GM21447 (cell line): ENCODE data around the gene GLB1L.
A peak's percentile ranks its signal among the peaks of the same experiment; 100 is the strongest.

Source experiments
- ATAC-seq: cut with Tn5 transposase; IDR thresholded peaks from one replicate; pipeline ENCODE4 v1.9.1; 2021; ENCODE audit not compliant: unreplicated experiment

The GLB1L gene

DNA sequence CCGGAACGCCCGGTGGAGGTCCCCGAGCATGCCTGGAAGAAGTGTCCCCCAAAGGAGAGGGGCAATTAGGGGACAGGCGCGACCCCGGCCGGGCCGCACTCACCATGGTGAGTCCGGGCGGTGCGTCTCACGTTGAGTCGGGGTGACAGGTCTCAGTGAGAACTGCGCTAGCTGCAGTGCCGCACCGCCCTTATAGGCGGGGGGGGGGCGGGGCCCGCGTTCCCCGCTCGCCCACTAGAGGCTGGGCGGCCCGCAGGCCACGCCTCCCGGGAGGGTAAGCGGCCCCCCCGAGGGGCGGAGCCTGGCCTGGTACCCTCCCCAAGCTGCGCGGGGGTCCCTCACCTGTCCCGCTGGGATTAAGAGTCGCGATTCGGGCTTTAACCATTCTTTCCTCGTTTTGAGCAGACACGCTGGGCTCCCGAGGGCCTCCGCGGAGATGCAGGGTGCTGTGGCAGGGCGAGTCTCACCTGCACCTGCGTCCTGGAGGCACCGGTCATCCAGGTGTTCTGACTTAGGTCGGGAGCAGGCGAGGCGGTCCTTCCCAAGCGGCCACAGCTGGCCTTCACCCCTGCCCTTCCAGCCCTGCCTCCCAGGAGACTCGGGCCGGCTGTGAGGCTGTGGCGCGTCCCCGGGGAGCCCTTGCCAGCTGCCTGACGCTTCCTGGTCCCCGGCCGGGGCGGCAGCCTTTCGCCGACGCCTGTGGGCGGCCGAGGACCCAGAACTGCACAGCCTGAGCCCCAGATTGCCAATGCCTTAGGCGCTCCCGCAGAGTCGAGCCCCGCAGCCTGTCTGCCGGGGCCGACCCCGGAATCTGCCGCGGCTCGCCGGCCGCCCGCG is 8.7 kb upstream of the GLB1L start, which contains the start of gene TUBA4A:
TSS of gene TUBA4A (minus strand) at position 166 of the 837 bp plus-strand sequence. CDS start at position 106, 60 bp downstream.
- ATAC-seq: peak; percentile 42

DNA sequence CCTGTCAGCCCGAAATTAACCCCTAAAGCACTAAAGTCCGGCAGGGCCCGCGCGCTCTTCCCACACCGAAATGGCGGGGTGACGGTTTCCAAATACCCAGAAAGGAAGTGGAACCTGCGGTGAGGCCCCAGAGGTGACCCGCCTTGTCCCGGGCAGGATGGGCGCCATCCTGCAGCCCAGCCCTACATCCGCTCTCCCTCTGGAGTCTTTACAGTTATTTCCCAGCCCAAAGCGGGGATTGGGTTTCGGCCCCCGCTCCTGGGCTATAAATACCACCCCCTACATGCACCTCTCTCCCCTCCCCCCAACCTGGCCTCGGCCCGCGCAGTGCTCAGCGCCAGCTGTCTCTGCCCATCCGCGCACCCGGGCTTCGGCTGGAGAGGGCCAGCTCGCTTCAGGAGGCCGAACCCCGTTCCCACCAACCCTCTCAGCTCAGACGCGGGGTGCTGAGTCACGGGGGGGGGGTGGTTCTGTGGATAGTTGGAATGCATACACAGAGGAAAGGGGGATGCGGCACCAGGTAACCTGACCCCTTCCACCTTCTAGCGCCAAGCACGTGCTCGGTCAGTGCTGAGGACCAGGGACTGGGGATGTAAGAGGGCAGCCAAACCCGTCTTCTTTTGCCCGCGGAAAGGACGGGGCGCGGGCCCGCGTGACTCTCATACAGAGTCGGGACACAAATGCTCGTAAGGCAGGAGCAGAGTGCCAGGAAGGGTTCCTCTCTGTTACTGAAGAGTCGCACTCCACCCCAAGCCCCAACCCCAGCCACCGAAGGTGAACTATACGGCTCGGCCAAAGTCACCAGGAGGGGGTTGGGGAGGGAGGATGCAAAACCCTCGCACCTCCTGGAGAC is 7.9 kb upstream of the GLB1L start, which contains the start of gene TUBA4B:
TSS of gene TUBA4B (plus strand) at position 344 of the 853 bp plus-strand sequence. CDS start at position 509, 165 bp downstream.
- peak; percentile 1 for ATAC-seq

DNA sequence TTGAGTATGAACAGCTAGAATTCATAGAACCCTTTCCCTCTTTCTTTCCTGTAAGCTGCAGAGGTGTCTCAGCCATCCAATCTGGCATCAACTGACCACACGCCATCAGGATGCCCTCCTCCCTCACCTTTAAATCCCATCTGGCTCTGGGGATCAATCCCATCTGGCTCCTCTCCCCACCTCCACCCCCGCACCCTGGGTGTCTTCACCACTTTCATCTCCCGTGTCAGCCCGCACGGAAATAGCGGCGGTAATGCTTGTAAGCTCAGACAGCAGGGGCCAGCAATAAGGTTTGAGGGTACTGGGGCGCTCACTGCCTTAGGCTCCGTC is 7.3 kb upstream of the GLB1L start:
- no peak for ATAC-seq

DNA sequence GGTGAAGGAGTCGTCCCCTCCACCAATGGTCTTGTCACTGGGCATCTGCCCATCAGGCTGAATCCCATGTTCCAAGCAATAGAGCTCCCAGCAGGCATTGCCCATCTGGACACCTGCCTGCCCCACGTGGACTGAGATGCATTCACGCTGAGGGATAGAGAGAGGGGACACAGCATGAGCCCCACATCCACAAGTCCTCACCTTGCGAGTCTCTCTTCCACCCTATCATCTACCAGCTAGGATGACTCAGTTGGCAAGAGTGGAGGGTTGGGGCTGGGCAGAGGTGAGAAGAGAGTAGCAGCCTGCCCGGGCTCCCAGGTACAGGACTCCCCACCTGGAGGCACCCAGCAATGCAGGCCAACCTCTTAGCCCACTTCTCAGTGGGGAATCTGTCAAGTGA is 6.8 kb upstream of the GLB1L start:
- ATAC-seq: no peak

DNA sequence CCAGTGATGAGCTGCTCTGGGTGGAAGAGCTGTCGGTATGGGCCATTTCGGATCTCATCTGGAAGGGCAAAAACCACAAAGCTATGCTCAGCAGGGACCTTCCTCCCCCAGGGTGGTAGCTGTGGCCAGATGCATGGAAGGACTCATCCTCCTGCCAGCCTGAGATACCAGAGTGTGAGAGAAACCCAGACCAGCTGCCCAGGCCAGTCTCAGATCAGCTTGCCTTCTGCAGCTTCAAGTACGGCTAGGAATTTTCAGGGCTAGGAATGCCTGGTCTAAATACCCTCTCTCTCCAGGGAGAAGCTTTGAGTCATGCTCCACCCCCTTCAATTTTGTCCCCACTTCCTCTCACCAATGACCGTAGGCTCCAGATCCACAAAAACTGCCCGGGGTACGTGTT is 6.4 kb upstream of the GLB1L start:
- ATAC-seq: no peak

DNA sequence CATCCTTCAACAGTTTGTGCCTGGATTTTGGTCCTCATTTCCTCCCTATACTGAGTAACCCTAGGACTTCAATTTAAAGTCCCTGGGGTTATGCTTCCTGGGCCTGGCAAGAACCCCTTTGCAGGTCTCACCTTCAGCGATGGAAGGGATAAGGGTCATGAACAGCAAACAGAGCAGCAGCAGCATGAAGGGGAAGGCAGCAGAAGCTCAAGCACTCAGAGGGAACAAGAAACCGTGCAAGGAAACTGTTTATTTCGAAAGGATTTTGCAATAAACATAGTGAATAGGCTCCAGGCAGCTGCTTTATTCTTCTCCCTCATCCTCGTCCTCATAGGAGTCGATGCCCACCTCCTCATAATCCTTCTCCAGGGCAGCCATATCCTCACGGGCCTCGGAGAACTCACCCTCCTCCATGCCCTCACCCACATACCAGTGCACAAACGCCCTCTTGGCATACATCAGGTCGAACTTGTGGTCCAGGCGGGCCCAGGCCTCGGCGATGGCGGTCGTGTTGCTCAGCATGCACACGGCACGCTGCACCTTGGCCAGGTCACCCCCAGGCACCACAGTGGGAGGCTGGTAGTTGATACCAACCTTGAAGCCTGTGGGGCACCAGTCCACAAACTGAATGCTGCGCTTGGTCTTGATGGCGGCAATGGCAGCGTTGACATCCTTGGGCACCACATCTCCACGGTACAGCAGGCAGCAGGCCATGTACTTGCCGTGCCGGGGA is 5.0 kb upstream of the GLB1L start:
- no peak for ATAC-seq

DNA sequence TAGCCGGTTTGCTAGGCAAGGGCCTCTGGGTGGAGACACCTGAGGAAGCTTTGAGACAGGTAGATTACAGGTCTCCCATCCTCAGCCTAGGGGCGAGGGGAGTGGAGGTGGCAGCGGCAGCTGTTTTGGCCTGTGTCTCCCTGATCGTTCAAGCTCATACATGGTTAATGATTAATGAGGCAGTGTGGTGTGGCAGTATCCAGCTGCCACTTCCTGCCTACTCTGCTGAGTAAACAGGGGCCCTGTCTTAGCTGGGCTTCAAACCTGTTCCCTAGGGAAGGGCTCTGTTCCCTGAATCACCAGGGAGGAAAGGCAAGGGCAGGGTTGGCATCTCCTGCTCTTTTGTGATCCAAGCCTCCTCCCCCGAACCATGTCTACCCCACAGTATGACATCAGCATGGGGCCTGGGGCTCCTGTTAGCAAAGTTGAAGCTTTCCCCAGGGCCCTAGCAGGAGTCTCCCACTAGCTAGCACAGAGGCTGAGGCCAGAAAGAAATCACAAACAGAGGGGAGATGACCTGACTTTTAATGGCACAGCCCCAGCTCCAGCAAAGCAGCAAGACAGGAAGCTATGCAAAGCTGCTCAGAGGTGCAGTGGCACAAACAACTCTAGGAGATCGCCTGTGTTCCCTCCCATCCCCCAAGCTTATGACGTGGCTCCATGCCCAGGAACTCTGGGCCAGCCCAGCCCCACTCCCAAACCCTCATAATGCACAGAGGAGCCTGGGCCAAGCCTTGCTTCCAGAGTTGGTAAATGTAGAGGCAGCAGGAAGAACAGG is 4.1 kb upstream of the GLB1L start:
- ATAC-seq: peak; percentile 45

DNA sequence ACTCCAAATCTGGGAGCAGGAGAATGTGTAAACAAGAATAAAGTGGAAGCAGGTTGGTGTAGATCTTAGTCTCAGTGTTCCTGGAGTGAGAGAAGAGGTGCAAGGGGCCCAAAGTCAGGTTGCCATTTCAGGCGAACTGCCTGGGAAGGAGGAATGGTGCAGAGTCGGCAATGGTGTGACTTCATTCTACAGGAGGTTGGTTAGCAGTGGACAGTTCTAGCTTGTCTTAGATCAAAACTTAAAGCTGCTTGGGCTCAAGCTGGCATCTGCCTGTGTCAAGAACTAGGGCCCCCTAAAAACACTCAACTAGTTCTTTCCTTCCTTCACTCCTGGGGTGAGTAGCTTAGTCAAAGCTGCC is 3.6 kb upstream of the GLB1L start:
- ATAC-seq: no peak

DNA sequence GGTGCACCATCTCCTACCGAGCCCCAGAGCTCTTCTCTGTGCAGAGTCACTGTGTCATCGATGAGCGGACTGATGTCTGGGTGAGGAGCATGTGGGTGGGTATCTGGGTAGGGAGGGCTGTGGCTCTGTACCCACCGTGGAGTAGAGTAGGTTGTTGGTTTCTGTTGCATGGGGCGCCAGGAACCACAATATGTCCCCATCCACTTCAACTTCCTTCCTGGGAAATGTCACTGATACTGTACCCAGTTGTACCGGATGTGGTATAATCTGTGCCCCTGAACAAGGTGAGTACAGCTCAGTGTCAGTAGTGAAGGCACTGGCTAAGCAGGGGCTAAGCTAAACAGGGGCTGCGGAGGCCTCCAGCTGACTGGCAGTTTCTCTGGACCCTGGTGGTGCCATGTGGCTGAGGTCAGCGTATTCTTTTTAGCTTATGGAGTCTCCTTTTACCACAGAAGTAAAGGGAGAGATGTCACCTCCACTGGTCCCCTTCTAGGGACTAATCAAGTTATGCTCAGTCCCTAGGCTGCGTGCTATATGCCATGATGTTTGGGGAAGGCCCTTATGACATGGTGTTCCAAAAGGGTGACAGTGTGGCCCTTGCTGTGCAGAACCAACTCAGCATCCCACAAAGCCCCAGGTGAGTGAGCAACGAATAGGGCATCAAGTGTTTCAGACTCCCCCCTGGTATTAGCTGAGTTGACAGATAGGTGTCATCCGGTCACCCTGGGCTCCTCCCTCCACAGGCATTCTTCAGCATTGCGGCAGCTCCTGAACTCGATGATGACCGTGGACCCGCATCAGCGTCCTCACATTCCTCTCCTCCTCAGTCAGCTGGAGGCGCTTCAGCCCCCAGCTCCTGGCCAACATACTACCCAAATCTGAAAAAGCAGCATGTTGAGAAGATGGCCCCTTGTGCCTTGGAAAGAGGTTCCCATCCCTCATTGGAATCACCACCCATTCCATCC is 2.7 kb upstream of the GLB1L start:
- ATAC-seq: no peak

DNA sequence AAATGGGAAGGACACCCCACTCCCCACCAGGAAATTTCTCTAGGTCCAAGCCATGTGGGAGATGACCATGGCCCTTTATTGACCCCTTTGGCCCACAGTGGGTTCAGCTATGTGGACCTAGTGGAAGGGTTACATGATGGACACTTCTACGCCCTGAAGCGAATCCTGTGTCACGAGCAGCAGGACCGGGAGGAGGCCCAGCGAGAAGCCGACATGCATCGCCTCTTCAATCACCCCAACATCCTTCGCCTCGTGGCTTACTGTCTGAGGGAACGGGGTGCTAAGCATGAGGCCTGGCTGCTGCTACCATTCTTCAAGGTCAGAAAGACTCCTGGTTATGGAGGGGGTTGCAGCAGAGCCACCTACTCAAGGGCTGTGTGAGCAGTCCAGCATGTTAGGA is 1.3 kb upstream of the GLB1L start:
- no peak for ATAC-seq

DNA sequence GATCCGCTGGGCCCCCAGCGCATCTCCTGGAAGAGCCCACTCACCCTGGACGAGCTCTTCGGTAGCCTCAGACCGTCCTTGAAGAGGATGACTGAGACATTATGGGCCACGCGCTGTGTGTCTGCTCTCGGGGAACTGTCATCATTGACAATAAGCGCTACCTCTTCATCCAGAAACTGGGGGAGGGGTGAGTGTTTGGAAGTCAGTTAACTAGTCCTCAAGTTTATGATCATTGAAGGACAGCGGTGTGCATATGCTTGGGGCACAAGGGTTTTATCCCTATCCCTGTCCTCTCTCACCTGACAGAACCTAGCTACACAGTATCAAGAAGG is 621 bp upstream of the GLB1L start:
- no peak for ATAC-seq

DNA sequence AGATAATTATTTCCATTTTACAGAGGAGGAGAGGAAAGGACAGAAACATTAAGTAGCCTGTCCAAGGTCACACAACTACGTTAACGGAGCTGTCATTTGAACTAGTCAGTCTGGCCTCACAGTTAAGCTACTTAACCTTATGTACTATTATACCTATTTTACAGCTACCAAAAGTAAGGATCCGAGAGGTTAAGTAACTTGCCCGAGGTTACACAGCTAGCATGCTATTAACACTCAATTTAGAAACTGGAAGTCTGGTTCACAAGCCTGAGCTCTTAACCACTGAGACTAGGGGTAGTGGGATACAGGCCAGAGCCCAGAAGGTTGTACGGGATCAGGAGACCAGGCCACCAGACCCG is 476 bp downstream of the GLB1L start:
- ATAC-seq: no peak

DNA sequence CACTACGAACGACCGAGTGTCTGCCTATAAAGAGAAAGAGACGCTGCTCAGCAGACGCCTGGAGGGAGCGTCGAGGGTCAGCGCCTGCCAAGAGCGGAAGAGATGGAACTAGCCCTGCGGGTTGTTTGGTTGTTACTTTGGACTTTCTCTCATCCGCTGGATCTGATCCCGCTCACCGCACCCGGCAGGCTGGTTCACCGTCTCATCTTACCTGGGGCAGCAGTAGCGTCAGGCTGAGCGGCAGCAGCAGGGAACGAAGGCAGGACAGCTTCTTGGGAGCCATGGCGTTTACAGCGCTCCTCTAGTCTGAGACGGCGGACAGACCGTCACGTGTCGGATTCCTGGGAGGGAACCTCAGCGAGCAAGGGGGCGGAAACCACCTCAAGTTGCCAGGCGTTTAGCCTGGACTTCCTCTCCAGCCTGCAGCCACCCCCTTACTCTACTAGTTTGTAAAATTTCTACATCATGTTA is 1.9 kb downstream of the GLB1L start:
- ATAC-seq: no peak

DNA sequence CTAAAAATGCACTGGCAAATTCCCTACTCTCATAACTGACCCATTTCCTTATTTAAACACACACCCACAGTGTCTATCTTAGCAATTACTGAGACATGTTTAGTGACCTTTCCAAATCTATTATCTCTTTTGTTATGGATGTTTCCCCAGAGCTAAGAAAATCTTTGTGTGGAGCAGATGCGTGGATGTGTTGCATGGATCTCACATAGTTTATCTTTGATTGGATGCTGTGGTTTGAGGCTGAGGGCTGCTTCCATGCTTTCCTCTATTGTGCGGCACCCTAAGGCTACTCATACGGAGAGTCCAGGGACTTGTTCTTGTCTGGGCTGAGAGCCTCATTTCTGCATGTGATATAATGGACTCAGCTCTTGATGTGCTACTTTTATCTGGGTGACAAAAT is 10.9 kb downstream of the GLB1L start:
- ATAC-seq: no peak

DNA sequence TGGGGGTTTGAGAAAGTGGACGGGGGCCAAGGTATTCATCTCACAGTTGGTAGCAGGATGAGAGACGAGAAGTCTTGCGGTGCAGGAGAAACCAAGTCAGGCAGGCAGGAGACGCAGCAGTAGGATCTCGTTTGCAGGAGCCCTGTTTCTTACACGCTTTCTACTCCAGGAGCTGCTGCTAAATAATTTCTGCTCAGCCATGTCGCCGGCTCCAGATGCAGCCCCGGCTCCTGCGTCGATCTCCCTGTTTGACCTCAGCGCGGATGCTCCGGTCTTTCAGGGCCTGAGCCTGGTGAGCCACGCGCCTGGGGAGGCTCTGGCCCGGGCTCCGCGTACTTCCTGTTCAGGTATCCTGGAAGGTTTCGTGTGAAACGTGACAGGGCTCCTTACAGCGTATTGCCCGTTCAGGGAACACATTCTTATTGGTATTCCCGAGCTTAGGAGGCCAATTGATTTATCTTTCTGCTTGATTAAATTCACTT is 15.1 kb downstream of the GLB1L start:
- no peak for ATAC-seq

DNA sequence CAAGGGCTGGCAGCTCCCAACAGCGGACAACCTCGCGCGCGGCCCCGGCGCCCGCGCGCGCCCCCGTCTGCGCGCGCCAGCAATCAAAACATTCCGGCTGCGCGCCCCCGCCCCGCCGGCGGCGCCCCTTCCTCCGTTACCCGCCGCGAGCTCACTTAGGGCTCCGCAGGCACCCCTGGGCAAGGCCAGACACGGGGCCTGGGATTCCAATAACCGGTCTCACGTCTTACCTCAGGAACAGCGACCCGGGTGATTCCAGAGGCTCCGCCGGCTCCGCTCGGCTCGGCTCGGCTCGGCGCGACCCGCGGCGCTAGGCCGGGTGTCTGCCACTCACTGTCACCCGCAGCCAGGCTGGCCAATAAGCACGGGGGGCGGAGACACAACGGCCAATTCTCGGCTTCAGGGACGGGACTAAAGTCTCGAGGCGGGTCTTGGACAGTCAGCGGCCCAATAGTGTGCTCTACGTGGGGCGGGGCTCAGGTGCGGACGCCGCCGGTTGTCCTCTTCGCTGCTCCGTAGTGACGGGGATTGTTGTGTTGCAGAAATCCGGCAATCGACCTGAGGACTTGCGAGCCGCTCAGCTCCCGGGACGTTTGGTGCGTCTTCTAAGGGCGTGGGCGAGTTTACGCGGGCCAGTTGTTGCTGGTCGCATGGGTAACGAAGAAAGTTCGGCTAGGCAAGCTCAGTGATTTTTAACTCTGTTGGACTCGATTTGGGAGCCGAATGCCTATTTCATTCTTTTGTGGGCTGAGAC is 15.8 kb downstream of the GLB1L start, which contains the start of the genes ANKZF1 and ATG9A:
TSS of gene ANKZF1 (plus strand) at position 502 of the 754 bp plus-strand sequence. CDS start 452 bp downstream, outside the sequence.
TSS of gene ATG9A (minus strand) at position 332 of the 754 bp plus-strand sequence. CDS start 1,612 bp downstream, outside the sequence.
- peak; percentile 98 for ATAC-seq

DNA sequence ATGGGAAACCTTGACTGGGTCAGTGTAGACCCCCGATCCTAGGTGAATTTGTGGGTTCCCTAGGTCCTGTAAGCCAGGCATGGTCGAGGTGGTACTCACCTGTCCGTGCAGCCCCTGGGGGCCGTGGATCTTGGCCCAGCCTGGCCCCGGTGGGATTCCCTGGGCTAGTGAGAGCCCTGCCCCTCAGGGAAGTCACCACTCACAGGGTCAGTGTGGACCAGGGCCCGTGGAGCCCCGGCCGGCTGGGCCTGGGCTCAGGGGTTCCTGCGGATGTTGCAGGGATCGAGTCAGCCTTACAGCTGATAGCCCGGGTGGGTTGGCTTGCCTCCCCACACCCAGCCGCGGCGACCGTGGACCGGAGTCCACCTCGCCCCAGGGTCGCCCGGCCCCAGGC is 16.3 kb downstream of the GLB1L start:
- peak; percentile 1 for ATAC-seq
